Measurements from ENCODE around the gene DNER.

The DNER gene

GRCh38 chr2:229485857-229486256, 228.5 kb downstream of the DNER start:
- no peak for DNase-seq

GRCh38 chr2:229477269-229477755, 237.0 kb downstream of the DNER start:
- no peak for DNase-seq

- DNase-seq, result no peak
Measured at GRCh38 chr2:229475778-229476177, 238.6 kb downstream of the DNER start.

GRCh38 chr2:229474125-229474524, 240.2 kb downstream of the DNER start:
- no peak for DNase-seq

GRCh38 chr2:229470781-229471180, 243.6 kb downstream of the DNER start:
- no peak for DNase-seq

GRCh38 chr2:229467783-229468182, 246.6 kb downstream of the DNER start:
- no peak for DNase-seq

GRCh38 chr2:229463841-229464346, 250.5 kb downstream of the DNER start:
- no peak for DNase-seq

- no peak for DNase-seq
Measured at GRCh38 chr2:229462112-229462511, 252.2 kb downstream of the DNER start.

- no peak for DNase-seq
Measured at GRCh38 chr2:229456091-229456490, 258.3 kb downstream of the DNER start.

- DNase-seq, result no peak
Measured at GRCh38 chr2:229454934-229455631, 259.3 kb downstream of the DNER start.

GRCh38 chr2:229453230-229453629, 261.1 kb downstream of the DNER start:
- DNase-seq, result no peak

GRCh38 chr2:229451852-229452251, 262.5 kb downstream of the DNER start:
- DNase-seq, result no peak

- no peak for DNase-seq
Measured at GRCh38 chr2:229447227-229447626, 267.1 kb downstream of the DNER start.

- DNase-seq, result no peak
Measured at GRCh38 chr2:229446350-229446749, 268.0 kb downstream of the DNER start.

- DNase-seq, result no peak
Measured at GRCh38 chr2:229445501-229446211, 268.7 kb downstream of the DNER start.

- DNase-seq, result no peak
Measured at GRCh38 chr2:229445019-229445418, 269.3 kb downstream of the DNER start.

GRCh38 chr2:229443546-229444268, 270.6 kb downstream of the DNER start:
- no peak for DNase-seq

- no peak for DNase-seq
Measured at GRCh38 chr2:229443141-229443540, 271.2 kb downstream of the DNER start.

- DNase-seq, result no peak
Measured at GRCh38 chr2:229438430-229439159, 275.8 kb downstream of the DNER start.

GRCh38 chr2:229437467-229437866, 276.9 kb downstream of the DNER start:
- DNase-seq, result no peak

GRCh38 chr2:229434187-229434586, 280.2 kb downstream of the DNER start:
- DNase-seq, result no peak

GRCh38 chr2:229433351-229433750, 281.0 kb downstream of the DNER start:
- no peak for DNase-seq
